Ecto neural progenitor cell (in vitro differentiated cells): ENCODE results near the gene BPIFB4.
"Not testable (repeated sequence)": the region's sequence is repeated elsewhere in the genome, so short reads cannot be mapped to it uniquely, and the experiment has no call there.

Experiments
- DNase-seq: peaks from one replicate; pipeline ENCODE4 v3.0.0-alpha.2; 2018; ENCODE audit warnings: low spot score

BPIFB4 gene

GRCh38 chr20:33086052-33086722, 6.7 kb downstream of the BPIFB4 start:
- no peak for DNase-seq

- DNase-seq = no peak
Measured at GRCh38 chr20:33091147-33091546, 11.7 kb downstream of the BPIFB4 start.

GRCh38 chr20:33091693-33092092, 12.2 kb downstream of the BPIFB4 start:
- DNase-seq = no peak

- DNase-seq = no peak
Measured at GRCh38 chr20:33092361-33092760, 12.9 kb downstream of the BPIFB4 start.

- DNase-seq = no peak
Measured at GRCh38 chr20:33093074-33093473, 13.6 kb downstream of the BPIFB4 start.

- DNase-seq = no peak
Measured at GRCh38 chr20:33093582-33093981, 14.1 kb downstream of the BPIFB4 start.

GRCh38 chr20:33095249-33095648, 15.8 kb downstream of the BPIFB4 start:
- DNase-seq = no peak

- DNase-seq = peak; percentile 74
Measured at GRCh38 chr20:33095902-33096584, 16.6 kb downstream of the BPIFB4 start.

- DNase-seq = no peak
Measured at GRCh38 chr20:33097001-33097400, 17.6 kb downstream of the BPIFB4 start.

GRCh38 chr20:33099843-33100538, 20.5 kb downstream of the BPIFB4 start:
- DNase-seq = no peak

- DNase-seq = no peak
Measured at GRCh38 chr20:33103556-33103955, 24.1 kb downstream of the BPIFB4 start.

GRCh38 chr20:33104336-33104735, 24.9 kb downstream of the BPIFB4 start:
- no peak for DNase-seq

- no peak for DNase-seq
Measured at GRCh38 chr20:33105316-33105924, 26.0 kb downstream of the BPIFB4 start.

- not testable (repeated sequence) for DNase-seq
Measured at GRCh38 chr20:33106058-33106620, 26.7 kb downstream of the BPIFB4 start.

- no peak for DNase-seq
Measured at GRCh38 chr20:33108661-33109060, 29.2 kb downstream of the BPIFB4 start.

GRCh38 chr20:33110147-33110825, 30.8 kb downstream of the BPIFB4 start:
- DNase-seq = no peak

GRCh38 chr20:33111306-33111705, 31.9 kb downstream of the BPIFB4 start:
- DNase-seq = no peak

- DNase-seq = no peak
Measured at GRCh38 chr20:33112547-33113386, 33.3 kb downstream of the BPIFB4 start.

- DNase-seq = no peak
Measured at GRCh38 chr20:33113387-33113908, 34.0 kb downstream of the BPIFB4 start.

GRCh38 chr20:33115501-33115900, 36.1 kb downstream of the BPIFB4 start:
- DNase-seq = not testable (repeated sequence)
